ENCODE results near the gene FSD2. TPM values are rescaled to one million over a fixed set of nuclear protein-coding genes. Genes with fewer than 3 reads are reported as not detected.

Gene FSD2
- total and polyA plus RNA-seq, 7 donors, result 0.51 to 65.3 (median 27.5) TPM

DNA sequence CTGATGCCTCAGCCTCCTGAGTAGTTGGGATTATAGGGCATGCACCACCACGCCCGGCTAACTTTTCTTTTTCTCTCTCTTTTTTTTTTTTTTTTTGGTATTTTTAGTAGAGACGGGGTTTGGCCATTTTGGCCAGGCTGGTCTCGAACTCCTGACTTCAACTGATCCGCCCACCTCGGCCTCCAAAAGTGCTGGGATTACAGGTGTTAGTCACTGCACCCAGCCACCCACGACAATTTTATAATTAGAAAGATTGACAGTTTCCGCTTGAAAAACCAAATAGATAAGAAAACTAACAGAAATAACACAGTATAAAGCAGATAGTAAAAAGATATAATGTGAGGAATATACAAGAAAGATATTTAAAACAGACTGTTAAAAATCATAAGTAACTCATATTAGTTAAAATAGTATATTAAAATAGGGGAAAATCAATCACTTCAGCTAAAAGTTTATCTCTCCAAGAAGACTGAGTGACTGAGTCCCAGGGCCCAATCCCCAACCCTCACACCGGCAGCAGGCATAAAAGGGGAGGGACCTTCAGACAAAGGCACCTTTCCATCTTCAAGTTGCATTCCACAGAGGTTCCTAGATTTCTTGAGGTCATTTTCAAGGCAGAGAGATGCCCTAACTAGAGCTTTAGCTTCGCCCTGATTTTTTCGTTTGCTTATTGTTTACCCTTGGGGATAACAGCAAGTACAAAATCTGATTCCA lies 2.2 kb upstream of the FSD2 start:
- no peak for ATAC-seq
- Histone ChIP-seq H3K27ac (peak overlapping the region; percentile 100), H3K36me3 (ENCODE audit: insufficient read depth in 1 of 2, low read depth in 1 of 2) (peaks cover 0 to 3% of the 10 kb centered on the region in 2 donors), H3K27me3 (ENCODE audit: insufficient read depth in 3 of 3, low read length in 2 of 3) (no peaks in the 10 kb centered on the region), H3K4me3 (peak overlapping the region; percentile 92), H3K9me3 (no peaks in the 10 kb centered on the region), H3K4me1 (peaks cover 48% of the 10 kb centered on the region)
- TF ChIP-seq, protein P1, sequence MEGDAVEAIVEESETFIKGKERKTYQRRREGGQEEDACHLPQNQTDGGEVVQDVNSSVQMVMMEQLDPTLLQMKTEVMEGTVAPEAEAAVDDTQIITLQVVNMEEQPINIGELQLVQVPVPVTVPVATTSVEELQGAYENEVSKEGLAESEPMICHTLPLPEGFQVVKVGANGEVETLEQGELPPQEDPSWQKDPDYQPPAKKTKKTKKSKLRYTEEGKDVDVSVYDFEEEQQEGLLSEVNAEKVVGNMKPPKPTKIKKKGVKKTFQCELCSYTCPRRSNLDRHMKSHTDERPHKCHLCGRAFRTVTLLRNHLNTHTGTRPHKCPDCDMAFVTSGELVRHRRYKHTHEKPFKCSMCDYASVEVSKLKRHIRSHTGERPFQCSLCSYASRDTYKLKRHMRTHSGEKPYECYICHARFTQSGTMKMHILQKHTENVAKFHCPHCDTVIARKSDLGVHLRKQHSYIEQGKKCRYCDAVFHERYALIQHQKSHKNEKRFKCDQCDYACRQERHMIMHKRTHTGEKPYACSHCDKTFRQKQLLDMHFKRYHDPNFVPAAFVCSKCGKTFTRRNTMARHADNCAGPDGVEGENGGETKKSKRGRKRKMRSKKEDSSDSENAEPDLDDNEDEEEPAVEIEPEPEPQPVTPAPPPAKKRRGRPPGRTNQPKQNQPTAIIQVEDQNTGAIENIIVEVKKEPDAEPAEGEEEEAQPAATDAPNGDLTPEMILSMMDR (IDR thresholded peaks at IDR 0.05), result no peak
- 66 to 72% (median 72%) methylated on average over 11 of the region's 11 CpGs for WGBS, 3 donors
- DNase-seq, result no peak
- intact Hi-C loops (cut with DNase I), result no loop called here

DNA sequence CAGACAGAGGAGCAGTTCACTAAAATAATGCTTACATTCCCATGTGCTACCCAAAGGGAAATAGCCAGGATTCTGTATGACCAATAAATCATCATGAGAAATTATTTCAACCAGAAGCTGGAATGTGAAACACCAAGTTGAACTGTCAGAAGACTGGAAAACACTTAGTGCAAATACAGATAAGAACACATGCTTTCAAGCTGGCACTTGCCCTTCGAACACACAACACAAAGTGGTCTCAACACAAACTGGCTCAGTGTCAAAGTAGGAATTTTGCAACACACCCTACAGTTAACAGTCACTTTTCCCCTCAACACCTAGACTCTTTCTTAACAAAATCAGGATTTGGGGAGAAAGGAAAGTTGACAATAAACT lies 1.3 kb downstream of the FSD2 start:
- DNase-seq (no peak), ATAC-seq (peak in 1 of 4 donors; percentile 11)
- Histone ChIP-seq H3K27me3 (ENCODE audit: insufficient read depth in 3 of 3, low read length in 2 of 3) (no peaks in the 10 kb centered on the region), H3K4me1 (peaks cover 63% of the 10 kb centered on the region), H3K27ac (peak overlapping the region; percentile 100), H3K4me3 (peak overlapping the region; percentile 68), H3K36me3 (ENCODE audit: insufficient read depth in 1 of 2, low read depth in 1 of 2) (peaks cover 0 to 12% of the 10 kb centered on the region in 2 donors), H3K9me3 (no peaks in the 10 kb centered on the region)
- WGBS, 3 donors, result 27 to 43% (median 33%) methylated on average over 1 of the region's 1 CpG
- intact Hi-C loops (cut with DNase I), result loop anchor here in 1 of 2 donors (5.0 kb wide), 1 partner anchor 37 kb away; no protein-coding TSS in a partner anchor
- TF ChIP-seq, protein P1 (IDR thresholded peaks at IDR 0.05), result no peak

DNA sequence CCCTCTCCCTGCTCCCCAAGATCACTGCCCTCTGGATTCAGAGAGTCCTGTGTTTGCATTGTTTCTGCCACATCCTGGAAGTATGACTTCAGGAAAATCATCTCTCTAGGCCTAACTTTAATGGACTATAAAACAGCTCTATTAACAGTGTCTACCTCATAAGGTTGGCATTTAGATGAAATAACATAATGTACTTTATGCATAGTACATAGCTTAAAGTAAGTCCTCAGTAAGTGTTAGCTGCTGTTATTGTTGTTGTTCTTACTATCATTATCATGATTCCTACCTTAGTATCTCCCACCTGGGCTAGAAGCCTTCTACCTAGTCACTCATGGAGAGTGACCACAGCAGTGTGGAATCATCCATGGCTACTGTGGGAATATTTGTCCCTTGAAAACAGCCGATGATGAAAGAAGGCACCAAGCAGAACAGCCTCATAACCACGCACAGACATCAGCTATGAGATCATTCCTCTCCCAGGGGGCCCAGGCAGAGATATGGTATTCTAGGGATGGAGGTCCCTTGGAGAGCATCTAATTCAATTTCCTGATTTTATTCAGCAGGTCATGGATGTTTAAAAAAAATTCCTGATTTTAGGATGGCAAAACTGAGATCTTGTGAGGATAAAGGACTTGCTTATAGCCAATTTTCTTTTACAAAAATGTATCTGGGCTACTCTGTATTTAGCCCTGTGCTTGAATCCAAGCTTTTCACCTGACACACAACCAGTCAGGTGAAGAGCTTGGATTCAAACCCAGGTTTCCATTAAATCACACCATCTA lies 1.9 kb downstream of the FSD2 start:
- H3K4me3 ChIP-seq, result peak overlapping the region; percentile 68
- peak; percentile 29 to 54 (median 40) for ATAC-seq
- H3K36me3 ChIP-seq (ENCODE audit: insufficient read depth in 1 of 2, low read depth in 1 of 2), result peaks cover 0 to 12% of the 10 kb centered on the region in 2 donors

DNA sequence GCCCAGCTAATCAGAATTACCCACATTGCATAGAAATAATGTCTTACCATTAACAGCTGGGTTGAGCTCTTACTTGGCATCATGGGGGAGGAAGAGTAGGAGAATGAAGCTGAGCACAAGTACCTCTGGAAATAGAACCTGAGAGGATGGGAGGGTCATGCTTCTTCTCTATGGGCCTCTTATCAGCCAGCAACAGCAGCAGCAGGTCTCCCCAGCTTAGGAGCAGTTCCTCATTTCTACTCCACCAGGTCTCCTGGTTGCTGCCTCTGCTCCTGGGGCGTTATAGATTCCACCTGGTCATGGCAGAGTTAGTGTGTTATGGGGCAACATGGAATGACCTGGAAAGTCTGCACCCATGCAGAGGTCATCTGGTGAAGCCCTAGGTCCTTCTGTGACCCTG lies 3.4 kb downstream of the FSD2 start:
- TF ChIP-seq, protein P1 (IDR thresholded peaks at IDR 0.05), result no peak
- intact Hi-C loops (cut with DNase I), result loop anchor here (2.0 to 5.0 kb wide), 2 partner anchors 34 to 35 kb away; no protein-coding TSS in a partner anchor
- no peak for DNase-seq
- H3K36me3 ChIP-seq (ENCODE audit: insufficient read depth in 1 of 2, low read depth in 1 of 2), result peaks cover 0 to 12% of the 10 kb centered on the region in 2 donors
- 43 to 61% (median 46%) methylated on average over 1 of the region's 1 CpG for WGBS, 3 donors
- H3K27me3 ChIP-seq (ENCODE audit: insufficient read depth in 3 of 3, low read length in 2 of 3), result no peaks in the 10 kb centered on the region
- H3K4me3 ChIP-seq, result peak overlapping the region; percentile 68
- peaks cover 62% of the 10 kb centered on the region for H3K4me1 ChIP-seq
- ATAC-seq, result no peak
- peak overlapping the region; percentile 100 for H3K27ac ChIP-seq
- H3K9me3 ChIP-seq, result no peaks in the 10 kb centered on the region

More for the DNA sequence above, 1.9 kb downstream of the FSD2 start:
- H3K27ac ChIP-seq, result peak overlapping the region; percentile 100
- 13 to 45% (median 26%) methylated on average over 2 of the region's 2 CpGs for WGBS, 3 donors
- no peaks in the 10 kb centered on the region for H3K27me3 ChIP-seq (ENCODE audit: insufficient read depth in 3 of 3, low read length in 2 of 3)
- intact Hi-C loops (cut with DNase I), result loop anchor here (2.0 to 5.0 kb wide), 2 partner anchors 35 to 37 kb away; no protein-coding TSS in a partner anchor
- no peaks in the 10 kb centered on the region for H3K9me3 ChIP-seq
- TF ChIP-seq, protein P1 (IDR thresholded peaks at IDR 0.05), result no peak
- peaks cover 69% of the 10 kb centered on the region for H3K4me1 ChIP-seq
- DNase-seq, result no peak
